Stimulated activated CD8-positive, alpha-beta memory T cell treated with anti-CD3 and anti-CD28 coated beads, Interleukin-4, amount 100 ng/mL, for 24 hours (primary cell): ENCODE measurements around the gene KHK.
"Not testable (repeated sequence)": the region's sequence is repeated elsewhere in the genome, so short reads cannot be mapped to it uniquely, and the experiment has no call there.

Experiments used
- DNase-seq: peaks from one replicate; pipeline ENCODE4 v3.0.0-alpha.2; 2020; ENCODE audit warnings: low read depth

The KHK gene

GRCh38 chr2:27095745-27096651, 9.4 kb downstream of the KHK start:
- DNase-seq = no peak

- DNase-seq = no peak
Observed at GRCh38 chr2:27096748-27097297, 10.3 kb downstream of the KHK start.

GRCh38 chr2:27097341-27097740, 10.8 kb downstream of the KHK start:
- DNase-seq = no peak

GRCh38 chr2:27099334-27099955, 12.9 kb downstream of the KHK start:
- DNase-seq = no peak

- no peak for DNase-seq
Observed at GRCh38 chr2:27100036-27100435, 13.5 kb downstream of the KHK start.

GRCh38 chr2:27102329-27102728, 15.8 kb downstream of the KHK start:
- DNase-seq = no peak

- no peak for DNase-seq
Observed at GRCh38 chr2:27105981-27106380, 19.4 kb downstream of the KHK start.

- DNase-seq = no peak
Observed at GRCh38 chr2:27108221-27108620, 21.6 kb downstream of the KHK start.

GRCh38 chr2:27109083-27109482, 22.5 kb downstream of the KHK start:
- DNase-seq = no peak

GRCh38 chr2:27110603-27111352, 24.2 kb downstream of the KHK start:
- not testable (repeated sequence) for DNase-seq

GRCh38 chr2:27111392-27112078, 25.0 kb downstream of the KHK start:
- not testable (repeated sequence) for DNase-seq

- no peak for DNase-seq
Observed at GRCh38 chr2:27115519-27115918, 28.9 kb downstream of the KHK start.

GRCh38 chr2:27117995-27118524, 31.5 kb downstream of the KHK start:
- DNase-seq = no peak

- DNase-seq = no peak
Observed at GRCh38 chr2:27118525-27119329, 32.2 kb downstream of the KHK start, which contains the start of gene CGREF1. Gene CGREF1, minus strand, starts transcription at chr2:27119128. Its CDS starts 14,762 bp downstream, at chr2:27104366.

GRCh38 chr2:27119330-27119670, 32.7 kb downstream of the KHK start:
- DNase-seq = not testable (repeated sequence)

- no peak for DNase-seq
Observed at GRCh38 chr2:27121906-27122305, 35.3 kb downstream of the KHK start.

- DNase-seq = no peak
Observed at GRCh38 chr2:27122791-27123190, 36.2 kb downstream of the KHK start.

GRCh38 chr2:27123302-27124150, 37.0 kb downstream of the KHK start, which contains the start of gene ABHD1:
Gene ABHD1, plus strand, starts transcription at chr2:27123815. Its CDS starts 134 bp downstream, at chr2:27123949.
- peak; percentile 38 for DNase-seq

- no peak for DNase-seq
Observed at GRCh38 chr2:27125104-27125503, 38.5 kb downstream of the KHK start.
